Measurements from ENCODE around the gene NTNG2.

GRCh38 chr9:132143359-132143758, 18.5 kb upstream of the NTNG2 start:
- TF ChIP-seq CTCF (IDR thresholded peaks at IDR 0.05) (no peak), POLR2A (IDR thresholded peaks at IDR 0.05) (no peak)
